Activated CD8-positive, alpha-beta memory T cell treated with anti-CD3 and anti-CD28 coated beads for 4 hours (primary cell): Measurements from ENCODE around the gene SMIM1.

ENCODE experiments used
- DNase-seq, 2 donors: peaks; one replicate each; pipeline ENCODE4 v3.0.0-alpha.2; 2020; ENCODE audit warnings: low read depth in 2 of 2

SMIM1 gene

DNA sequence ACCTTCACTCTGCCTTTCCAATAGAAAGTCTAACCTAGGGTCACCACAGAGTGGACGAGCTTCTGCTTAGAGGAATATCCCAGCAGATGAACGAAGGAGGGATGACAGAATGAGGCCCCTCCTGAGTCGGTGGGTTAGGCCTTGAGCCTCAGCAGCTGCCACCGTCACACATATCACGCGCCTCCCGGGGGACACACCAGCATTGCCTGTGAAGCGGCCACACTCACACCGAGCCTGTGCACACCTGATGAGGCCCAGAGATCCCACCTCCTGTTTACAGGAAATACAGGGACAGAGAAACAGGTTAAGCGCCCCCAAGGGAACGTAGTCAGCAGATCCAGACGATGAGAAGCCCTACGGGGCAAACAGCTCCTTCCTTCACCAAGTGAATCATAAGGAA lies 48.9 kb downstream of the SMIM1 start:
- DNase-seq: no peak

GRCh38 chr1:3821908-3822307 lies 49.4 kb downstream of the SMIM1 start:
- DNase-seq: no peak

GRCh38 chr1:3822421-3822820 lies 49.9 kb downstream of the SMIM1 start:
- DNase-seq: no peak

GRCh38 chr1:3824650-3825049 lies 52.1 kb downstream of the SMIM1 start:
- DNase-seq: no peak

- DNase-seq: no peak
Observed at GRCh38 chr1:3825356-3825755, 52.8 kb downstream of the SMIM1 start.
